H1 (cell line): ENCODE results near the gene CTBP2. TPM values are rescaled to one million over a fixed set of nuclear protein-coding genes. Genes with fewer than 3 reads are reported as not detected.

ENCODE experiments used
- CBX5 ChIP-seq: fragments of 300-800, 300-1000 bp; sonication (generic); IDR thresholded peaks from 2 replicates; pipeline ENCODE4 v1.7.1; 2016; ENCODE audit warnings: antibody characterized with exemption, low read length, low read depth
- HDAC2 ChIP-seq, 2 experiments: fragments of 300-600 bp in 1 of 2; sonication (generic) in 1 of 2; IDR thresholded peaks; 2 replicates each; pipeline ENCODE4 v1.6.1; 2011 to 2012; ENCODE audit warnings: low read depth in 2 of 2, low read length in 2 of 2, mild to moderate bottlenecking in 2 of 2, moderate library complexity in 2 of 2, borderline replicate concordance in 1 of 2, inconsistent platforms in 1 of 2
- KDM5A ChIP-seq: fragments of 200-600 bp; IDR thresholded peaks from 2 replicates; pipeline ENCODE4 v1.7.1; 2012; ENCODE audit warnings: mild to moderate bottlenecking, low read length, inconsistent platforms, mixed read lengths
- ZNF274 ChIP-seq: IDR thresholded peaks from 2 replicates; pipeline ENCODE4 v1.7.0; 2012; ENCODE audit warnings: low read length, borderline replicate concordance; ENCODE audit errors: extremely low read depth
- polyA plus RNA-seq, 7 experiments: library from polyadenylated mRNA; depleted of rRNA in 3 of 7; stranded (reverse) in 5 of 7; unstranded in 2 of 7; fragments of >200 nt in 5 of 7; fragments of 200-250 nt in 2 of 7; gene quantifications; 1 replicate in 5 of 7; 2 replicates in 1 of 7; 4 replicates in 1 of 7; pipeline versions ENCODE4 v1.2.1 to v1.2.3, GENCODE V29; 2011 to 2013; ENCODE audit warnings: missing spikeins in 2 of 7, mixed read lengths in 2 of 7
- total RNA-seq: library from RNA; stranded (reverse); fragmentation: NEBNext Ultra II Directional; extraction: Animal tissue kit (Norgen Biotek cat#: 25700); gene quantifications from 2 replicates; pipeline ENCODE4 v1.2.1, GENCODE V29; 2021

Gene CTBP2
- total and polyA plus RNA-seq, 2 of the 8 experiments (the other 6 are each of a cell fraction or from before 2014, with no cell fraction given) = 208 to 221 TPM

DNA sequence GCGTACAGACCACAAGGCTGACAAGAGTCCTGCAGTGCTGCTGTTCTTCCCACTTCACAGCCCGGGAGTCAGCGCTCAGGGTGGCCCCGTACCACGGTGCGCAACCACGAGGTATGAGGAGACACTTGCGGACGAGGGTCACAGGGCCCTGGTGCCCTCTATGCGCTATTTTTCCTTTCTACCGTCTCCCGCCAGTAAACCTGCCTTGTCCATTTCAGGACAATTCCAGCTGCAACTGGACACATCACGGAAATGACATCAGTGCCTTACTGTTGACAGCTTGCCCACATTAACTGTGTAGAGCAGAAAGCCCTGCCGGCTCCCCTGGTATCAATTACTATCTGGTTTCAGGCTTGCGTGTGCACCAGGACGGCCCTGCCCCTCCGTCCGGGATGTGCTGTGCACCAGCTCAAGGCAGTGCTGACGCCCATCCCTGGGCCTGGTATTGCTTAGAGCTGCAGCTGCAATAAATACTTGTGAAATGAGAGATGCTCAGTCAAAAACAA, 153.4 kb downstream of the CTBP2 start (continued):
- no peak for TF ChIP-seq HDAC2 (IDR thresholded peaks at IDR 0.05; ENCODE audit: borderline replicate concordance in 1 of 2, low read depth in 2 of 2, low read length in 2 of 2)
- no peak for TF ChIP-seq CBX5
- TF ChIP-seq ZNF274 = no peak
- no peak for TF ChIP-seq KDM5A
